T1000 (cell line): ENCODE results near the gene NSD1.
"Not testable (repeated sequence)": the region's sequence is repeated elsewhere in the genome, so short reads cannot be mapped to it uniquely, and the experiment has no call there.

Experiments used
- DNase-seq: peaks from one replicate; lab custom pipeline; 2025; ENCODE audit warnings: mixed read lengths; lab: John Stamatoyannopoulos, UW

Gene NSD1

GRCh38 chr5:177130211-177131018 lies 3.2 kb upstream of the NSD1 start:
- no peak for DNase-seq

GRCh38 chr5:177131019-177131320 lies 2.6 kb upstream of the NSD1 start:
- DNase-seq = no peak

GRCh38 chr5:177131352-177132135 lies 2.0 kb upstream of the NSD1 start:
- DNase-seq = no peak

GRCh38 chr5:177132136-177133095 lies 1.2 kb upstream of the NSD1 start:
- DNase-seq = no peak

GRCh38 chr5:177133853-177134696 lies 502 bp downstream of the NSD1 start:
- peak; percentile 33 for DNase-seq

GRCh38 chr5:177134697-177135225 lies 1.2 kb downstream of the NSD1 start:
- no peak for DNase-seq

- no peak for DNase-seq
These were observed 6.7 kb downstream of the NSD1 start for GRCh38 chr5:177140312-177140711.

- DNase-seq = no peak
These were observed 7.9 kb downstream of the NSD1 start for GRCh38 chr5:177141496-177141895.

GRCh38 chr5:177142098-177142611 lies 8.6 kb downstream of the NSD1 start:
- DNase-seq = no peak

- DNase-seq = no peak
These were observed 9.2 kb downstream of the NSD1 start for GRCh38 chr5:177142778-177143177.

GRCh38 chr5:177146891-177147638 lies 13.5 kb downstream of the NSD1 start:
- DNase-seq = no peak

- DNase-seq = not testable (repeated sequence)
These were observed 16.5 kb downstream of the NSD1 start for GRCh38 chr5:177150061-177150460.

- DNase-seq = no peak
These were observed 20.6 kb downstream of the NSD1 start for GRCh38 chr5:177154003-177154643.

- no peak for DNase-seq
These were observed 28.8 kb downstream of the NSD1 start for GRCh38 chr5:177162379-177162778.

GRCh38 chr5:177163500-177163899 lies 29.9 kb downstream of the NSD1 start:
- no peak for DNase-seq

- DNase-seq = no peak
These were observed 35.7 kb downstream of the NSD1 start for GRCh38 chr5:177169271-177169670.

GRCh38 chr5:177171961-177172360 lies 38.4 kb downstream of the NSD1 start:
- DNase-seq = no peak

GRCh38 chr5:177175336-177175735 lies 41.8 kb downstream of the NSD1 start:
- DNase-seq = no peak

- no peak for DNase-seq
These were observed 42.7 kb downstream of the NSD1 start for GRCh38 chr5:177176175-177176711.
